ENCODE data around the gene ADAMTS6. TPM values are rescaled to one million over a fixed set of nuclear protein-coding genes. Genes with fewer than 3 reads are reported as not detected.
A peak's percentile ranks its signal among the peaks of the same experiment; 100 is the strongest.

ADAMTS6 gene
- total RNA-seq, 1 donor from 2014 or later = 7.1 TPM

DNA sequence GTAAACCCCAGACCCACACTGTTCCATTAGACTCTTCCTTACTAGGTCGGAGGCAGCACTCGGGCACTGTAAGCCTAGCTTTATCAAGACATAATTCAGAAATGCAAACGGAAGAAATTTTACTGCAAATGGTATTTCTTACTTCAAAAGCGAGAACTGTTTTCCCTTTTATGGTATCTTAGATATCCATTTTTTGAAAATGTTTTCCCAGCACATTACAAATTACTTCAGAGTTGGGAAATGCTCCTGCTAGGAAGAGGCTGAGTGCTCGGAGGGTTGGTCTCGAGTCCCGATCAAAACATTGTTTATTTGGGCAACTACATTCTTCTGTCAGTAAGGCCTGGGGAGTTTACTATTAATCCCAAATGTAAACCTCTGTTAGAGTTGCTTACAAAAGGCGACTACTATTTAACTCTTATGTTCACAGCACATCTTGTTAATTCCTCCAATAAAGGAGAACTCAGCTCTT is 380.1 kb downstream of the ADAMTS6 start:
- TF ChIP-seq, protein P1, sequence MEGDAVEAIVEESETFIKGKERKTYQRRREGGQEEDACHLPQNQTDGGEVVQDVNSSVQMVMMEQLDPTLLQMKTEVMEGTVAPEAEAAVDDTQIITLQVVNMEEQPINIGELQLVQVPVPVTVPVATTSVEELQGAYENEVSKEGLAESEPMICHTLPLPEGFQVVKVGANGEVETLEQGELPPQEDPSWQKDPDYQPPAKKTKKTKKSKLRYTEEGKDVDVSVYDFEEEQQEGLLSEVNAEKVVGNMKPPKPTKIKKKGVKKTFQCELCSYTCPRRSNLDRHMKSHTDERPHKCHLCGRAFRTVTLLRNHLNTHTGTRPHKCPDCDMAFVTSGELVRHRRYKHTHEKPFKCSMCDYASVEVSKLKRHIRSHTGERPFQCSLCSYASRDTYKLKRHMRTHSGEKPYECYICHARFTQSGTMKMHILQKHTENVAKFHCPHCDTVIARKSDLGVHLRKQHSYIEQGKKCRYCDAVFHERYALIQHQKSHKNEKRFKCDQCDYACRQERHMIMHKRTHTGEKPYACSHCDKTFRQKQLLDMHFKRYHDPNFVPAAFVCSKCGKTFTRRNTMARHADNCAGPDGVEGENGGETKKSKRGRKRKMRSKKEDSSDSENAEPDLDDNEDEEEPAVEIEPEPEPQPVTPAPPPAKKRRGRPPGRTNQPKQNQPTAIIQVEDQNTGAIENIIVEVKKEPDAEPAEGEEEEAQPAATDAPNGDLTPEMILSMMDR (conservative IDR thresholded peaks at IDR 0.05) = no peak
- no peaks in the 10 kb centered on the region for H3K36me3 Mint-ChIP-seq (ENCODE audit: low read depth)
- no peak overlapping the region for H3K27ac Mint-ChIP-seq (ENCODE audit: unreplicated experiment)
- no peak for DNase-seq (ENCODE audit: low read depth, low spot score)
- H3K4me1 Mint-ChIP-seq = no peaks in the 10 kb centered on the region
- H3K27me3 Mint-ChIP-seq (ENCODE audit: low read depth) = no peaks in the 10 kb centered on the region
- H3K4me3 Mint-ChIP-seq = no peak overlapping the region
- no peaks in the 10 kb centered on the region for H3K9me3 Mint-ChIP-seq

DNA sequence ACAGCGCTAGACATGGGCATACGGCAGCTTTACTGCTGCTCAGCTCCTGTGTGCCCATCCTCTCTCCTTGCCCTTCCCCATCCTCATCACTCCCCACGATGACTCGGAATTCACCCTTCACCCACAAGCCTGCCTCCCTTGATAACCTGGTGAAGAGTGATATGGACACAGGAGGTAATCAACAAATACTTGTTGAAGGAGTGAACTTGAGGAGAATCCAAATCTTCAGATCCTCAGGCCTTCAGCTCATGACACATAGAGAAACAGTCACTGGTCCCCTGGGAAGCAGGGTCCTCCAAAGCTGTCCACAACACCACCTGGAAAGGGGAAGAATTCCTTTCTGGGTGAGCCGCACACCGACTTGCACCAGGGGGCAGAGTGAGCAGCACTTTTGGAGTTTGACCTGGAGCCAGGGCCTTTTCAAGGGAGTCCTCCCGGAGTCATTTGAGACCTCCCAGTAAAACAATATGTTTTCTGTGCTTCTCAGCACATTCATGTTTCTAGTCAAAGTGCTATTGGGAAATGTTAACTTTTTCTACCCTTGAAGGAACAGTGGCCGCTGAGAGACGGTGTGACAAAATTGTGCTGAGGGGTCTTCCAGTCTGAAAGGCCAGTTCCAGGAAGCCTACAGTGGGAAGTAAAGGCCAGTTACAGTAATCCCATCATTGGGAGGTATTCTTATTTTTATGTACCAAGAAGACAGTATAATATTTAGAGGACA is 380.6 kb downstream of the ADAMTS6 start:
- H3K36me3 Mint-ChIP-seq (ENCODE audit: low read depth) = no peaks in the 10 kb centered on the region
- no peak overlapping the region for H3K4me3 Mint-ChIP-seq
- no peaks in the 10 kb centered on the region for H3K9me3 Mint-ChIP-seq

More for the DNA sequence above, 380.6 kb downstream of the ADAMTS6 start:
- DNase-seq (ENCODE audit: low read depth, low spot score) = peak; percentile 20
- H3K27me3 Mint-ChIP-seq (ENCODE audit: low read depth) = no peaks in the 10 kb centered on the region
- H3K27ac Mint-ChIP-seq (ENCODE audit: unreplicated experiment) = no peak overlapping the region
- TF ChIP-seq, protein P1 (conservative IDR thresholded peaks at IDR 0.05) = peak; percentile 61
- no peaks in the 10 kb centered on the region for H3K4me1 Mint-ChIP-seq

Other genes starting within 250 kb of the ADAMTS6 start
- 55.2 and 66.4 TPM in 2 replicates for gene CENPK, start 81.2 kb upstream of the ADAMTS6 start, total RNA-seq
- 38.6 and 42.0 TPM in 2 replicates for gene PPWD1, start 81.4 kb upstream of the ADAMTS6 start, total RNA-seq
- 11.6 and 12.7 TPM in 2 replicates for gene TRIM23, start 142.4 kb upstream of the ADAMTS6 start, total RNA-seq
- 3.8 and 4.3 TPM in 2 replicates for gene SHLD3, start 143.1 kb upstream of the ADAMTS6 start, total RNA-seq
- gene TRAPPC13, start 143.1 kb upstream of the ADAMTS6 start, total RNA-seq = 21.7 and 24.9 TPM in 2 replicates
- 15.0 and 15.8 TPM in 2 replicates for gene SGTB, start 240.2 kb upstream of the ADAMTS6 start, total RNA-seq
- gene NLN, start 240.3 kb upstream of the ADAMTS6 start, total RNA-seq = 51.7 and 55.2 TPM in 2 replicates

Data from neural crest cell (in vitro differentiated cells).